ENCODE measurements around the gene EHMT1. TPM values are rescaled to one million over a fixed set of nuclear protein-coding genes. Genes with fewer than 3 reads are reported as not detected.
A peak's percentile ranks its signal among the peaks of the same experiment; 100 is the strongest.

EHMT1 gene
- total and polyA plus RNA-seq, 2 of the 13 experiments (the other 11 are each of a cell fraction or from before 2014, with no cell fraction given), result 23.0 to 27.1 TPM

GRCh38 chr9:137670391-137671195 lies 51.8 kb downstream of the EHMT1 start (continued):
- TF ChIP-seq ZNF704 (CRISPR knock-in tag; IDR thresholded peaks at IDR 0.05; ENCODE audit: borderline replicate concordance) (no peak), ZBTB7B (CRISPR knock-in tag; IDR thresholded peaks at IDR 0.05) (no peak; the same call in 1 of the 2 replicates), ZBED4 (CRISPR knock-in tag; IDR thresholded peaks at IDR 0.05; ENCODE audit: borderline replicate concordance) (no peak), ZNF605 (CRISPR knock-in tag; IDR thresholded peaks at IDR 0.05) (no peak), ZNF878 (CRISPR knock-in tag; IDR thresholded peaks at IDR 0.05) (peak; percentile 83; the same call in 1 of the 2 replicates), ZKSCAN8 (CRISPR knock-in tag; IDR thresholded peaks at IDR 0.05; ENCODE audit: borderline replicate concordance) (peak; percentile 64; the same call in 1 of the 2 replicates), KAT8 (CRISPR knock-in tag; IDR thresholded peaks at IDR 0.05) (no peak; the same call in 1 of the 2 replicates), ZNF280B (CRISPR knock-in tag; IDR thresholded peaks at IDR 0.05; ENCODE audit: borderline replicate concordance) (peak; percentile 84), ZNF432 (CRISPR knock-in tag; IDR thresholded peaks at IDR 0.05; ENCODE audit: borderline replicate concordance) (no peak), FOXK1 (CRISPR knock-in tag; IDR thresholded peaks at IDR 0.05; ENCODE audit: borderline replicate concordance, low read depth) (no peak; the same call in 1 of the 2 replicates), ZGPAT (CRISPR knock-in tag; IDR thresholded peaks at IDR 0.05) (no peak; the same call in 1 of the 2 replicates), ZNF367 (CRISPR knock-in tag; IDR thresholded peaks at IDR 0.05; ENCODE audit: borderline replicate concordance) (no peak), DDIT3 (CRISPR knock-in tag; IDR thresholded peaks at IDR 0.05) (no peak), ATF3 (CRISPR knock-in tag; IDR thresholded peaks at IDR 0.05) (no peak), MAF1 (CRISPR knock-in tag; IDR thresholded peaks at IDR 0.05; ENCODE audit: borderline replicate concordance) (no peak), HOXA3 (CRISPR knock-in tag; IDR thresholded peaks at IDR 0.05) (peak; percentile 74), THAP11 (CRISPR knock-in tag; IDR thresholded peaks at IDR 0.05) (peak; percentile 63; the same call in 1 of the 2 replicates), NR2F6 (IDR thresholded peaks at IDR 0.05) (no peak), NR2F6 (CRISPR knock-in tag; IDR thresholded peaks at IDR 0.05) (peak; percentile 74), REL (CRISPR knock-in tag; conservative IDR thresholded peaks at IDR 0.05) (peak; percentile 73; the same call in 1 of the 2 replicates), RNF2 (conservative IDR thresholded peaks at IDR 0.05; ENCODE audit: low read depth) (peak; percentile 57; the same call in 1 of the 2 replicates)

All from HepG2 (cell line).